PC-9 (cell line): ENCODE results near the gene FALEC. TPM values are rescaled to one million over a fixed set of nuclear protein-coding genes. Genes with fewer than 3 reads are reported as not detected.

Experiments
- BruUV-seq: library from RNA; stranded (reverse); fragments of 400-500 nt; replicated peaks from 2 replicates; lab custom pipeline; 2021; lab: Mats Ljungman, UMichigan
- CTCF ChIA-PET: fragments of 300-600 bp; sonication (Branson Sonifier 250); formaldehyde crosslinking; loops from one replicate; lab custom pipeline; 2022; ENCODE audit warnings: antibody characterized with exemption; lab: Charles Lee
- POLR2A ChIA-PET: fragments of 300-600 bp; sonication (Branson Sonifier 250); formaldehyde crosslinking; loops from one replicate; lab custom pipeline; 2022; ENCODE audit warnings: antibody characterized with exemption; ENCODE audit not compliant: unreplicated experiment; lab: Charles Lee
- DNase-seq, 2 experiments: peaks; one replicate each; pipeline versions ENCODE4 v3.0.0 to v3.0.0-alpha.2; 2015 to 2022; ENCODE audit warnings: mixed read lengths in 1 of 2
- H2AFZ ChIP-seq: fragments of 200-600 bp; sonication (generic); 2 replicates; pipeline ENCODE4 v1.8.1; 2017; ENCODE audit warnings: antibody characterized with exemption
- H3F3A ChIP-seq: fragments of 200-600 bp; sonication (generic); 2 replicates; pipeline ENCODE4 v1.8.1; 2017; ENCODE audit warnings: antibody characterized with exemption, mild to moderate bottlenecking, low read depth; ENCODE audit not compliant: insufficient read depth
- H3K27ac ChIP-seq: fragments of 200-600 bp; sonication (generic); 2 replicates; pipeline ENCODE4 v1.6.1; 2016; ENCODE audit warnings: mixed run types
- H3K27me3 ChIP-seq: fragments of 200-600 bp; sonication (generic); 2 replicates; pipeline ENCODE4 v1.6.1; 2016; ENCODE audit warnings: low read depth, mixed run types; ENCODE audit not compliant: insufficient read depth
- H3K36me3 ChIP-seq: fragments of 200-600 bp; sonication (generic); 2 replicates; pipeline ENCODE4 v1.6.1; 2016; ENCODE audit warnings: low read depth, mixed run types
- H3K4me1 ChIP-seq: fragments of 200-600 bp; sonication (generic); replicated peaks from 2 replicates; pipeline ENCODE4 v1.6.1; 2016; ENCODE audit warnings: mixed run types; ENCODE audit not compliant: insufficient read depth
- H3K4me2 ChIP-seq: fragments of 200-600 bp; sonication (generic); 2 replicates; pipeline ENCODE4 v1.6.1; 2017; ENCODE audit warnings: mixed run types
- H3K4me3 ChIP-seq: fragments of 200-600 bp; sonication (generic); 2 replicates; pipeline ENCODE4 v1.6.1; 2016; ENCODE audit warnings: mixed run types
- H3K79me2 ChIP-seq: fragments of 200-600 bp; sonication (generic); 2 replicates; pipeline ENCODE4 v1.6.1; 2017; ENCODE audit warnings: low read depth, mixed run types
- H3K9me2 ChIP-seq: fragments of 200-600 bp; sonication (generic); 2 replicates; pipeline ENCODE4 v1.8.1; 2017; ENCODE audit warnings: mild to moderate bottlenecking; ENCODE audit not compliant: insufficient read depth
- H3K9me3 ChIP-seq: fragments of 200-600 bp; sonication (generic); 2 replicates; pipeline ENCODE4 v1.8.1; 2016; ENCODE audit warnings: low read depth; ENCODE audit not compliant: insufficient read depth
- H4K20me1 ChIP-seq: fragments of 200-600 bp; sonication (generic); 2 replicates; pipeline ENCODE4 v1.8.1; 2017; ENCODE audit not compliant: insufficient read depth
- EZH2 ChIP-seq: fragments of 200-600 bp; sonication (generic); IDR thresholded peaks from 2 replicates; pipeline ENCODE4 v1.8.0; 2017; ENCODE audit warnings: antibody characterized with exemption, low read depth
- intact Hi-C: fragments of 100-400 bp; cut with micrococcal nuclease; formaldehyde crosslinking; loops from one replicate; pipeline ENCODE4 v1.10.0; 2022; ENCODE audit not compliant: unreplicated experiment
- total RNA-seq: library from RNA; stranded (reverse); gene quantifications from 2 replicates; pipeline ENCODE4 v1.2.3, GENCODE V29; 2021
- TF ChIP-seq, protein P1 (sequence below): fragments of 200-600 bp; sonication (generic); conservative IDR thresholded peaks from 2 replicates; pipeline ENCODE4 v1.6.1; 2017; ENCODE audit warnings: mixed run types, antibody characterized with exemption, mild to moderate bottlenecking, moderate library complexity

Gene FALEC
- total RNA-seq, 1 experiment from 2014 or later: 0.94 TPM

GRCh38 chr1:150546294-150546937 lies 30.9 kb downstream of the FALEC start:
- CTCF ChIA-PET: no interaction called here
- no TSS peak for BruUV-seq
- POLR2A ChIA-PET: interaction anchor here (0.6 kb wide), 1 partner anchor 345 kb away, joined by 6 read pairs; no protein-coding TSS in a partner anchor

GRCh38 chr1:150548324-150548631 lies 32.7 kb downstream of the FALEC start:
- no peaks in the 10 kb centered on the region for H3K27me3 ChIP-seq
- peak overlapping the region; percentile 54 for H3K4me3 ChIP-seq
- peaks cover 38% of the 10 kb centered on the region for H3F3A ChIP-seq
- no peak for TF ChIP-seq EZH2
- intact Hi-C loops: no loop called here
- no peaks in the 10 kb centered on the region for H3K9me2 ChIP-seq
- DNase-seq: no peak
- POLR2A ChIA-PET: interaction anchor here (0.6 to 1.0 kb wide), 2 partner anchors 12 to 168 kb away, joined by 3 to 4 read pairs; no protein-coding TSS in a partner anchor
- CTCF ChIA-PET: interaction anchor here (0.8 kb wide), 1 partner anchor 10 kb away, joined by 4 read pairs; no protein-coding TSS in a partner anchor
- peak overlapping the region; percentile 78 for H3K4me2 ChIP-seq
- H4K20me1 ChIP-seq: no peaks in the 10 kb centered on the region
- H3K27ac ChIP-seq: 0 out of 2 replicates have a peak overlapping the region, but pooled peaks have one; percentile 17
- H3K4me1 ChIP-seq: peaks cover 38% of the 10 kb centered on the region
- peak overlapping the region; percentile 76 for H2AFZ ChIP-seq
- no TSS peak for BruUV-seq
- no peaks in the 10 kb centered on the region for H3K36me3 ChIP-seq
- H3K79me2 ChIP-seq: no peaks in the 10 kb centered on the region
- no peaks in the 10 kb centered on the region for H3K9me3 ChIP-seq

More at GRCh38 chr1:150546294-150546937, 30.9 kb downstream of the FALEC start:
- Histone ChIP-seq H2AFZ (no peak overlapping the region), H3K79me2 (no peaks in the 10 kb centered on the region), H3K27ac (no peak overlapping the region), H3K9me2 (no peaks in the 10 kb centered on the region), H3F3A (peaks cover 22% of the 10 kb centered on the region), H3K4me2 (no peak overlapping the region), H3K27me3 (no peaks in the 10 kb centered on the region), H3K36me3 (no peaks in the 10 kb centered on the region), H3K4me3 (no peak overlapping the region), H3K4me1 (peaks cover 21% of the 10 kb centered on the region), H3K9me3 (no peaks in the 10 kb centered on the region), H4K20me1 (no peaks in the 10 kb centered on the region)
- TF ChIP-seq, protein P1, sequence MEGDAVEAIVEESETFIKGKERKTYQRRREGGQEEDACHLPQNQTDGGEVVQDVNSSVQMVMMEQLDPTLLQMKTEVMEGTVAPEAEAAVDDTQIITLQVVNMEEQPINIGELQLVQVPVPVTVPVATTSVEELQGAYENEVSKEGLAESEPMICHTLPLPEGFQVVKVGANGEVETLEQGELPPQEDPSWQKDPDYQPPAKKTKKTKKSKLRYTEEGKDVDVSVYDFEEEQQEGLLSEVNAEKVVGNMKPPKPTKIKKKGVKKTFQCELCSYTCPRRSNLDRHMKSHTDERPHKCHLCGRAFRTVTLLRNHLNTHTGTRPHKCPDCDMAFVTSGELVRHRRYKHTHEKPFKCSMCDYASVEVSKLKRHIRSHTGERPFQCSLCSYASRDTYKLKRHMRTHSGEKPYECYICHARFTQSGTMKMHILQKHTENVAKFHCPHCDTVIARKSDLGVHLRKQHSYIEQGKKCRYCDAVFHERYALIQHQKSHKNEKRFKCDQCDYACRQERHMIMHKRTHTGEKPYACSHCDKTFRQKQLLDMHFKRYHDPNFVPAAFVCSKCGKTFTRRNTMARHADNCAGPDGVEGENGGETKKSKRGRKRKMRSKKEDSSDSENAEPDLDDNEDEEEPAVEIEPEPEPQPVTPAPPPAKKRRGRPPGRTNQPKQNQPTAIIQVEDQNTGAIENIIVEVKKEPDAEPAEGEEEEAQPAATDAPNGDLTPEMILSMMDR: no peak
- no peak for TF ChIP-seq EZH2
- intact Hi-C loops: no loop called here
- no peak for DNase-seq

- Histone ChIP-seq H2AFZ (peak within 1 kb of the TSS; percentile 76), H3K4me2 (peak within 1 kb of the TSS; percentile 78), H3K9me3 (no peaks in the 10 kb centered on the region), H3K27ac (peak within 1 kb of the TSS; percentile 65), H3K9me2 (no peaks in the 10 kb centered on the region), H3K27me3 (no peaks in the 10 kb centered on the region), H3K79me2 (no peaks in the 10 kb centered on the region), H3F3A (peaks cover 44% of the 10 kb centered on the region), H3K4me3 (peak within 1 kb of the TSS; percentile 54), H3K36me3 (no peaks in the 10 kb centered on the region), H3K4me1 (peaks cover 44% of the 10 kb centered on the region), H4K20me1 (no peaks in the 10 kb centered on the region)
- no peak for TF ChIP-seq EZH2
- TF ChIP-seq, protein P1: no peak
- DNase-seq: peak; percentile 60 to 71
- intact Hi-C loops: no loop called here
- ChIA-PET CTCF (interaction anchor here (0.6 to 0.8 kb wide), 3 partner anchors 11 to 510 kb away, joined by 3 to 4 read pairs (median 4); partner anchors contain the start of genes CDC42SE1 and CIART), POLR2A (interaction anchor here (0.5 to 1.0 kb wide), 5 partner anchors 10 to 645 kb away, joined by 3 to 4 read pairs (median 4); partner anchors contain the start of gene ENSA)
- no TSS peak for BruUV-seq
These were observed 33.3 kb downstream of the FALEC start, which contains the start of gene ADAMTSL4 for GRCh38 chr1:150548632-150549495. Gene ADAMTSL4 (plus strand): TSS chr1:150549408. CDS start chr1:150552289, 2,881 bp downstream.
